HG03025 (cell line): Measurements from ENCODE around the gene PRPS1.
A peak's percentile ranks its signal among the peaks of the same experiment; 100 is the strongest.
"Not testable (repeated sequence)": the region's sequence is repeated elsewhere in the genome, so short reads cannot be mapped to it uniquely, and the experiment has no call there.

ENCODE experiments used
- ATAC-seq: cut with Tn5 transposase; IDR thresholded peaks from one replicate; pipeline ENCODE4 v1.9.1; 2021; ENCODE audit warnings: mild to moderate bottlenecking, moderate library complexity; ENCODE audit not compliant: unreplicated experiment, low FRiP score

PRPS1 gene

DNA sequence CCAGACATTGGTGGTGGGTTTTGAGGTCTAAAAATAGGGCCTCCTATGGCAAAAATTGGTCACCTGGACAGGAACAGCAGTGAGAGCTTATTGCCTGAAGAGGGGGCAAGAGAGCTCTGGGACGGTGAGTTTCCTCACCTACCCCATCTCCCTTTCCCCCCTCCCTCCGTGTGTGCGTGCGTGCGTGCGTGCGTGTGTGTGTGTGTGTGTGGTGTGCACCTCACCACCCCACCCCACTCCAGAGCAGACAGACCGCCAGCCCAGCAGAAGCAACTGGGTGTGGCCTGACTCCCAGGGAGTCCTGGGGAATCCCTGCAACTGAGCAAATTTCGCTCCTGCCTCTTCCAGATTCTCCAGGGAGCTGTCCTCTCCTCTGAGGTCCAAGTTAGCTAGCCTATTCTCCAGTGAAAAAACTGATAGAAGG, 44.7 kb downstream of the PRPS1 start:
- ATAC-seq, result no peak

GRCh38 chrX:107673431-107673830, 45.1 kb downstream of the PRPS1 start:
- ATAC-seq, result peak; percentile 3

GRCh38 chrX:107673933-107674479, 45.7 kb downstream of the PRPS1 start:
- ATAC-seq, result peak; percentile 87

DNA sequence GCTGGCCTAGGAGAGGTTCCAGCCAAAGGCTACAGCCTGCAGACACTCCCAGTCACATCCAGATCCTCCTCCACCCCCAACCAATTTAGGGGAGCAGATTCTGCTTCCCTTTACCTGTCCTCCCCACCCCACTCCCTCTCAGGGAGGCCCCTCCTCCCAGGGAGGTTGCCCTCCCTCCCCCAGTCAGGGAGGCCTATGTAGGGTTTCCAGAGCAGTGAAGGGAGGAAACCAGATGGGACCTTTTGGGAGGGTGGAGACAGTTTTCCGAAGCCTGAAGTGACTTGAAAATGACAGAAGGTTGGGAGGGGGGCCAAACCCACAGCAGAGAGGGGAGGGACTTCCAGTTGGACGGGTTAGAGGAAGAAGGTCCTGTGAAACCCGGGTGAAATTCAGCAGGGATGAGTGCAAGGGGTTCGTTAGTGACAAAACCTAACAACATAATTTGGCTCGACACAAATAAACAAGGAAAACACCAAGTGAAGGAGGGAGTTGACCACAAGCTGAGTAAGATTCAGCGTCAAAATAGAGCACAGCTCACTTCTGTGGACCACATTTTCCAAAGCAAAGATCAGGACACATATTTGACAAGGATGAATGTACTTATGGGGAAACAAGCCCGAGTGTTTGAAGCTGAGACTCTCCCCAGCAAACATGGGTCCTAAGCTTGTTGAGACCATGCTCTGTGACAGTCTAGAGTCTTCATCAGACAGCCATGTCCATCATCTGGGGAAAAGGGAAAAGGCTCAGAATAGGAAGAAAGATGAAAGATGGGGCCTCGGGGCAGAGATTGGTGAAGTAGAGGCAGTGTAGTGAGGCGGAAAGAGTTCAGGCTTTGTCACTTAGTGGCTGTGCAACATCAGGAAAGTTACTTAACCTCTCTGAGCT, 46.4 kb downstream of the PRPS1 start:
- peak; percentile 17 for ATAC-seq

GRCh38 chrX:107675365-107675654, 47.0 kb downstream of the PRPS1 start:
- ATAC-seq, result no peak

DNA sequence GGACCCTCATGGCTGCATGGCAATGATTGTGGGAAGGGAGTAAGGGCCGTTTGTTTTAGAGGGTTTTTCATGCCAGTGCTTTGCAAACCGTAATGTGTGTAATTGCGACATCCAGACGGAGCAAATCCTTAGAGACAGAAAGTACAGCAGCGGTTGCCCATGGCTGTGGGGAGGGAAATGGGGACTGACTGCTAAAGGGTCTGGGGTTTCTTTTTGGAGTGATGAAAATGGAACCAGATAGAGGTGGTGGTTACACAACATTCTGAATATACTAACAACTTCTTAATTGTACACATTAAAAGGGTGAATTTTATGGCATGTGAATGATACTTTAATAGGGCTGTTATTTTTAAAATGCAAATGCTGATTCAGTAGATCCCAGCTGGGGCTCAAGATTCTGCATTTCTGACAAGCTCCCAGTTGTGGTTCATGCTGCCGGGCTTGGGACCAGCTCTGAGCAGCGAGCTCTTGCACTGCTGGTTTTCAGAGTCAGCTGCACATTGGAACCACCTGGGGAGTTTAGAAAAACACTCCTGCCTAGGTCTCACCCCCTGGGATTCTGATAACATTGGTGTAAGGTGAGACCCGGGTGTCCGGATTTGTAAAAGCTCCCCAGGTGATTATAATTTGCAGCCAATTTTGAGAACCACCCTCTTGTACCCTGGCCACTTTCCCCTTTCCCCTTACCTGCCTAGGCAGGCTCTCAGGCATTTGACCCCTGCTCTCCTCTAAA, 47.7 kb downstream of the PRPS1 start:
- ATAC-seq, result no peak

DNA sequence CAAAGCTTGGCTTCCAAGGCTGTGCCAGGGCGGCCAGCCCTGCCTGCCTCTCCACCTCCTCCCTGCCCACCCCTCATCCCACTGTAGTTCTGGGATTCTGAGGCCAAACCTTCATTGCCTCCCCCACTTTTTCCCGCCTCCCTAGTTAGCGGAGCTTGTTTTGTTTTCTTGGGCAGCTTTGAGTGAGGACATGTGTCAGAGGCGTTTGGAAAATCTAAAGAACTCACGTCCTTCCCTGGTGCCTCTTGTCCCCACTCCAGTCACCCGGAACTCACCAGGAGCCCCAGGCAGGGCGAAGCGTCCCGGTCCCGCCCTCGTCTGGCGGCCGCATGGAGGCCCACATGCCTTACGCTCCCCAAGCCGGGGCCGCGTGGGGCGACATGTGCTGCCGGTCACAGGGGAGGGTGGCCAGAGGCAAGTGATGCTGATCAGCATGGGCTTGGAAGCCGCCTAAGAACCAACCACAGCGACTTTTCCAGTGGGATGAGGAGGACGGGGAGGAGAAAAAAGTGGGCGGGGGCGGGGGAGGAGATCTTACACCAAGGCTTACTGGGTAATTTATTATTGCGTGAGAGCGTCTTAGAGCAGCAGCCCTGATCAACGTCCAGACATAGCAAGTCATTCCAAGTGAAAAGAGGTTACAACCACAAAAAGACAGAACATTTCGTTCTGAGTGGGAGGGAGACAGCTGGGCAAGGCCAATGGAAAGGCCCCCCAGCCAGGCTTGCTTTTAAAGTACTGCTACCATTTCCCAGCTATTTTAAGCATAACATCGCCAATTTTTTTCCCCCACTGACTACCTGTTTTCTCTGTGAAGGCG, 48.5 kb downstream of the PRPS1 start:
- ATAC-seq, result no peak

DNA sequence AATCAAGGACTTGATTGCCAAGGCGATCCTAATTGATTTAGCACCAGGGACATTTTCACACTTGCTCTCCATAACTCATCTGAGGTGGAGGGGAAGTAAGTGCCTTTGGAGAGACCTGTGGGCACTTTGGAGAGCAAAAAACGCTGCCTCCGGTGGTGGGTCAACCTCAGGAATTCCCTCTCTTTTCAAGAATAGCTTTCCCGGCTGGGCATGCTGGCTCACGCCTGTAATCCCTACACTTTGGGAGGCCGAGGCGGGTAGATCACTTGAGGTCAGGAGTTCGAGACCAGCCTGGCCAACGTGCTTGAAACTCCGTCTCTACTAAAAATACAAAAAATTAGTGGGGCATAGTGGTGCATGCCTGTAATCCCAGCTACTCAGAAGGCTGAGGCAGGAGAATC, 49.2 kb downstream of the PRPS1 start:
- ATAC-seq, result no peak

DNA sequence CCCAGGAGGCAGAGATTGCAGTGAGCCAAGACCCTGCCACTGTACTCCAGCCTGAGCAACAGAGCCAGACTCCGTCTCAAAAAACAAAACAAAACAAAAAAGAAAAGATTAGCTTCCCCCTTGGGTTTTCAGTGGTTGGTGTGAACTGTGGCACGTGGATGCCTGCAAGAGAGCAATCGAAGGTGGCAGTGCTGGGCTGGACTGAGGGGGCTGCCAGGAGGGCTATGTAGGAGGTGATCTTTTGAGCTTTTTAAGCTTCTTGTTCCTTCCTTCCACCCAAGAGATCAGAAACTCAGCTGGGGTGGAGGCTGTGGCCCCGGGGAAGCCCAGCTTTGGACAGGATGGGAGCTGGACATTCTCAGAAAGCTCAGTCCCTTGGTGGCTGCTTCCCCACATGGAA, 49.6 kb downstream of the PRPS1 start:
- ATAC-seq, result no peak

GRCh38 chrX:107678957-107679740, 50.8 kb downstream of the PRPS1 start:
- ATAC-seq, result no peak

DNA sequence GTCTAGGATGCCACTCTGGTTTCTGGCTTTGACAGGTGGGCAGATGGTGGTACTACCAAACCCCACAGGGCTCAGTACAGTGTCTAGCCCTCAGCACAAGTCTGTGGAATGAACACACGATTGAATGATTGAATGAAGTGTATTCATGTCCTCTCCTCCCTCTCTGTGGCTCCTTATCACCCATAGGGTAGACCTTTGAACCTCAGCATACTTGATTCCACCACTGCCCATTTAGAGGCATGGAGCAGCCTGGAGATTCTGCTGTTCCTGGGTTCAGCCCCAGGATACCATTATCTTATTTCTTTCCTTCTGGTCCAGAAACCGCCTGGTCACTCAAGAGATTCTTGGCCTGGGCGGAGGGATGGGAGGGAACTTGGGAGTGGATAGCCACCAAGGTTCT, 53.9 kb downstream of the PRPS1 start:
- no peak for ATAC-seq

GRCh38 chrX:107683124-107683895, 55.0 kb downstream of the PRPS1 start:
- no peak for ATAC-seq

GRCh38 chrX:107683931-107684330, 55.6 kb downstream of the PRPS1 start:
- ATAC-seq, result no peak

- no peak for ATAC-seq
Observed at GRCh38 chrX:107684956-107685385, 56.7 kb downstream of the PRPS1 start.

- not testable (repeated sequence) for ATAC-seq
Observed at GRCh38 chrX:107685586-107685985, 57.3 kb downstream of the PRPS1 start.

- no peak for ATAC-seq
Observed at GRCh38 chrX:107686026-107686425, 57.7 kb downstream of the PRPS1 start.

DNA sequence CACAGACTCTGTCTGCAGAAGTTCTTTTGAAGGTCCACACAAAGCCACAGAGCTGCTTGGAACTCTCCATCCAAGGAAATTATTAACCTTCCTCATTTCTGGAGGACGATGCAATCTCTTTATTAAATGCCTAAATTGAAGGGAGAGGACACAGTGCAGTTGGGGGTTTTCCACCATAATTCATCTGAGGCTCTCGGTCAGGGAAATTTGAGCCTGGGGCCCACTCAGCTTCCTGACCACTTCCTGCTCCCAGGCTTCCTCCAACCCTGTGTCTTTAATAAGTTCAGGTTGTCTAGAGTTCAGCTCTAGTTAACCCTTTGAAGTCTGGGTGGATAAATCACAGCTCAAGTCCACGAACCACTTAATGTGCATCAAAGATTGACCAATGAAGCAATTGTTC, 58.5 kb downstream of the PRPS1 start:
- no peak for ATAC-seq

GRCh38 chrX:107687445-107687844, 59.1 kb downstream of the PRPS1 start:
- no peak for ATAC-seq

DNA sequence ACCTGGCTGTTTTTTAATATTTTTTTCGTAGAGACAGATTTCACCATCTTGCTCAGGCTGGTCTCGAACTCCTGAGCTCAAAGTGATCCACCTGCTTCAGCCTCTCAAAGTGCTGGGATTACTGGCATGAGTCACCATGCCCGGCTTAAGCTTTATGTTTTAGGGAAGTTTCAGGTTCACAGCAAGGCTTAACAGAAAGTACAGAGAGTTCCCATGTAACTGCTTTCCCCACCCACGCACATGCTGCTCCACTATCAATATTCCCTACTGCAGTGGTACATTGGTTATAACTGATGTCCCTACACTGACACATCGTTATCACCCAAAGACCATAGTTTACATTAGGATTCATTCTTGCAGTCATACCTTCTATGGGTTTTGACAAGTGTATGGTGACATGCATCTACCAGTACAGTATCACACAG, 62.7 kb downstream of the PRPS1 start:
- no peak for ATAC-seq
